GM12878 (cell line): ENCODE results near the gene MXRA8. TPM values are rescaled to one million over a fixed set of nuclear protein-coding genes. Genes with fewer than 3 reads are reported as not detected.

Experiments
- CEBPZ ChIP-seq: fragments of 150-350 bp; IDR thresholded peaks from 2 replicates; pipeline ENCODE4 v1.6.1; 2016; ENCODE audit warnings: low read depth, low read length
- CHD1 ChIP-seq: IDR thresholded peaks from 2 replicates; pipeline ENCODE4 v1.6.1; 2012; ENCODE audit warnings: low read depth, low read length, improper control_type of control experiment
- SUZ12 ChIP-seq: fragments of 200-600 bp; sonication (generic); IDR thresholded peaks from one replicate; pipeline ENCODE4 v1.6.1; 2018; ENCODE audit warnings: antibody characterized with exemption, mild to moderate bottlenecking; ENCODE audit not compliant: unreplicated experiment
- polyA plus RNA-seq, 11 experiments: library from polyadenylated mRNA; depleted of rRNA in 4 of 11; unstranded in 6 of 11; stranded (reverse) in 5 of 11; fragments of >200 nt; fragmentation: Nextera tagmentation in 4 of 11; fragmentation: Illumina TruSeq in 1 of 11; extraction: Ambion mirVana in 4 of 11; extraction: Trizol in 1 of 11; gene quantifications; 1 replicate in 1 of 11; 2 replicates in 10 of 11; pipeline versions ENCODE4 v1.2.1 to v1.2.3, GENCODE V29; 2011 to 2016; ENCODE audit warnings: inconsistent platforms in 2 of 11, missing spikeins in 2 of 11, low read depth in 1 of 11
- total RNA-seq, 4 experiments: library from RNA; depleted of rRNA in 3 of 4; stranded (reverse); fragments of >200 nt in 3 of 4; fragmentation: Illumina TruSeq in 1 of 4; extraction: Trizol in 1 of 4; gene quantifications; 2 replicates each; pipeline versions ENCODE4 v1.2.1 to v1.2.3, GENCODE V29; 2013 to 2021
- TF ChIP-seq, protein P1 (sequence below): fragments of 450-650 bp; IDR thresholded peaks from 2 replicates; pipeline ENCODE4 v1.6.1; 2016; ENCODE audit warnings: mild to moderate bottlenecking, moderate library complexity, borderline replicate concordance

Gene MXRA8
- total and polyA plus RNA-seq, 10 of the 15 experiments (the other 5 are each of a cell fraction or from before 2014, with no cell fraction given), result 0.11 to 0.54 (median 0.21) TPM; not detected in 6

DNA sequence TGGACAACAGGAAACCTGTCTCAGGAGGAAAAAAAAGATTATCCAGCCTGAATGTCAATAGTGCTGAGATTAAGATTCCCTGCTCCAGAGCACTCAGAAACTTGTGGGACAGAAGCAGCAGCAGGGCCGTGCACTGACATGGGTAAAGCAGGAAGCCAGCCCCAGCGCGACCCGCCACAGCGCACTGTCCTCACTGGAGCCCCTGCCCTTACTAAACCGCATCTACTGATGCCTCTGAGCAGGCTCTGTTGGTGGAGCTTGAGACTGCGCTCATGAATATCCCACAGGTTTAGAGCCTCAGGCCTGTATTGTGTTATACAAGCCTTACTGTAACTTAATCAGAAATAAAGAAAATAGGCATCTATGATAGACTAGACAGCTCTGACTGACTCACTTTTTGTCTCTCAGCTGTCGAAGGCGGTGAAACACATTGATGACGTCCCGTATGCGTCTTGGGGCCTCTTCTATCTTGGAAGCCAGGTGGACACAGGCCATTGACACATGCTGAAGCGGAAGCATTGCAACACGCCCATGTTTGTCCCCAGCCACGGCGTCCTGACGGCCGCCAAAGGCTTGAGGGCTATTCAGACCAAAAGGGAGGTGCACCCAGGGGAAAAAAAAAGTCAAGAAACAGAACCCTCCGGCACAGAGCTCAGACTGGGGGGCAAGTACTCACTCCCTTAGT is 39.6 kb upstream of the MXRA8 start (continued):
- no peak for TF ChIP-seq SUZ12
- TF ChIP-seq CEBPZ, result no peak
- TF ChIP-seq, protein P1, sequence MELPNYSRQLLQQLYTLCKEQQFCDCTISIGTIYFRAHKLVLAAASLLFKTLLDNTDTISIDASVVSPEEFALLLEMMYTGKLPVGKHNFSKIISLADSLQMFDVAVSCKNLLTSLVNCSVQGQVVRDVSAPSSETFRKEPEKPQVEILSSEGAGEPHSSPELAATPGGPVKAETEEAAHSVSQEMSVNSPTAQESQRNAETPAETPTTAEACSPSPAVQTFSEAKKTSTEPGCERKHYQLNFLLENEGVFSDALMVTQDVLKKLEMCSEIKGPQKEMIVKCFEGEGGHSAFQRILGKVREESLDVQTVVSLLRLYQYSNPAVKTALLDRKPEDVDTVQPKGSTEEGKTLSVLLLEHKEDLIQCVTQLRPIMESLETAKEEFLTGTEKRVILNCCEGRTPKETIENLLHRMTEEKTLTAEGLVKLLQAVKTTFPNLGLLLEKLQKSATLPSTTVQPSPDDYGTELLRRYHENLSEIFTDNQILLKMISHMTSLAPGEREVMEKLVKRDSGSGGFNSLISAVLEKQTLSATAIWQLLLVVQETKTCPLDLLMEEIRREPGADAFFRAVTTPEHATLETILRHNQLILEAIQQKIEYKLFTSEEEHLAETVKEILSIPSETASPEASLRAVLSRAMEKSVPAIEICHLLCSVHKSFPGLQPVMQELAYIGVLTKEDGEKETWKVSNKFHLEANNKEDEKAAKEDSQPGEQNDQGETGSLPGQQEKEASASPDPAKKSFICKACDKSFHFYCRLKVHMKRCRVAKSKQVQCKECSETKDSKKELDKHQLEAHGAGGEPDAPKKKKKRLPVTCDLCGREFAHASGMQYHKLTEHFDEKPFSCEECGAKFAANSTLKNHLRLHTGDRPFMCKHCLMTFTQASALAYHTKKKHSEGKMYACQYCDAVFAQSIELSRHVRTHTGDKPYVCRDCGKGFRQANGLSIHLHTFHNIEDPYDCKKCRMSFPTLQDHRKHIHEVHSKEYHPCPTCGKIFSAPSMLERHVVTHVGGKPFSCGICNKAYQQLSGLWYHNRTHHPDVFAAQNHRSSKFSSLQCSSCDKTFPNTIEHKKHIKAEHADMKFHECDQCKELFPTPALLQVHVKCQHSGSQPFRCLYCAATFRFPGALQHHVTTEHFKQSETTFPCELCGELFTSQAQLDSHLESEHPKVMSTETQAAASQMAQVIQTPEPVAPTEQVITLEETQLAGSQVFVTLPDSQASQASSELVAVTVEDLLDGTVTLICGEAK, result no peak
- no peak for TF ChIP-seq CHD1
